HG03064 (cell line): Measurements from ENCODE around the gene RHBDD2.
"Not testable (repeated sequence)": the region's sequence is repeated elsewhere in the genome, so short reads cannot be mapped to it uniquely, and the experiment has no call there.

ENCODE experiments used
- ATAC-seq: cut with Tn5 transposase; IDR thresholded peaks from one replicate; pipeline ENCODE4 v1.9.1; 2021; ENCODE audit warnings: low read depth; ENCODE audit not compliant: unreplicated experiment

The RHBDD2 gene

GRCh38 chr7:75888464-75889222 is 9.8 kb downstream of the RHBDD2 start:
- ATAC-seq: no peak

DNA sequence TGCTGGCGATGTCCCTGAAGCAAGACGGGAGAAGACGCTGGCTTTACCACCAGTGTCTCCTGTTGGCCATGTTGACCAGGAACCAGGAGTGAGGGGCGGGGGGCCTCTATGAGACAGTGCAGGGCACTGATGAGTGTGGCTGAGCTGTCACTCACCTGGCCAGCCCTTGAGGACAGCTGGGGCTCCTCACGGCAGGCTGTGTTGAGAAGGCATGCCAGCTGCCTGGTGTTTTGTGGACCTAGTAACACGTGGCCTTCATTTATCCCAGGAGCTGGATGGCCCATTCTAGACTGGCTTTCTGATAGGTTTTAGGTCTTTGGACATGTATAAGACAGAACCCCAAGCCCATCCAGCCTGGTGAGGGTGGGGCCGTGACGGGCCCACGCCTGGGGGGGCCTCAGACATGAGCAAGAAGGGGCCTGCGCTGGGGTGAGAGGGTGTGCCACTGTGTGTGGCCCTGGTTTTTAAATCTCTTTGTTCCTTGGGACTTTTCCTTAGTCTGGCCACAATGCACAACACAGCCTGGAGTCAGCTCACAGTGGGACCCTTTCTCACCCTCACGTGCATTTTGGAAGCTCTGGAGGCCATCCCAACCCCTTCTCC is 10.5 kb downstream of the RHBDD2 start:
- no peak for ATAC-seq

- no peak for ATAC-seq
Measured at GRCh38 chr7:75889826-75890225, 11.0 kb downstream of the RHBDD2 start.

- not testable (repeated sequence) for ATAC-seq
Measured at GRCh38 chr7:75891237-75891636, 12.4 kb downstream of the RHBDD2 start.

DNA sequence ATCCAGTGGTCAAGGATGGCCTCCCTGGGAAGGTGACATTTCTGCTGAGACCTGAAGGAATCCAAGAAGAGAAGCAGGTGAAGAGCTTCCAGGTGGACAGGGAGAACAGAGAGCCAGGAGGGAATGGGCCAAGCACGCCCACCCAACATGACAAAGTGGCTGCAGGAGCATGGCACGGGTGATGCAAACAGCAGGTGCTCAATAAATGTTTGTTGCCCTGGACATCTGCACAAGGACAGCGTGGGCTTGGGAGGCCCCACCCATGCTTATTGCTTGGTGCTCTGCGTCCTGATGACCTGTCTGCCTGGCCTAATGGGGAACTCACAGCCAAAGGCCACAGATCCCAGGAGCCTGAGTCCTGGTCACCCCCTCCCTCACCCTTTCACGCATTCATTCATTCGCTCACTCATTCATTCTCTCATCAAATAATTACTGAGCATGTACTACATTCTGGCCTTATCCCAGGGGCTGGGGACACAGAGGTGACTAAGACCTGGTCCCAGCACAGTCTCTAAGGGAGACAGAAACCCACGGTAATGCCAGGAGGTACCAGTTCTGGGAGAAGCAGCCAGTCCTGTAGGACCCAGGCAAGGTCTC is 13.1 kb downstream of the RHBDD2 start:
- ATAC-seq: no peak

GRCh38 chr7:75892634-75893272 is 13.9 kb downstream of the RHBDD2 start:
- ATAC-seq: no peak

- ATAC-seq: no peak
Measured at GRCh38 chr7:75896803-75897327, 18.0 kb downstream of the RHBDD2 start.

DNA sequence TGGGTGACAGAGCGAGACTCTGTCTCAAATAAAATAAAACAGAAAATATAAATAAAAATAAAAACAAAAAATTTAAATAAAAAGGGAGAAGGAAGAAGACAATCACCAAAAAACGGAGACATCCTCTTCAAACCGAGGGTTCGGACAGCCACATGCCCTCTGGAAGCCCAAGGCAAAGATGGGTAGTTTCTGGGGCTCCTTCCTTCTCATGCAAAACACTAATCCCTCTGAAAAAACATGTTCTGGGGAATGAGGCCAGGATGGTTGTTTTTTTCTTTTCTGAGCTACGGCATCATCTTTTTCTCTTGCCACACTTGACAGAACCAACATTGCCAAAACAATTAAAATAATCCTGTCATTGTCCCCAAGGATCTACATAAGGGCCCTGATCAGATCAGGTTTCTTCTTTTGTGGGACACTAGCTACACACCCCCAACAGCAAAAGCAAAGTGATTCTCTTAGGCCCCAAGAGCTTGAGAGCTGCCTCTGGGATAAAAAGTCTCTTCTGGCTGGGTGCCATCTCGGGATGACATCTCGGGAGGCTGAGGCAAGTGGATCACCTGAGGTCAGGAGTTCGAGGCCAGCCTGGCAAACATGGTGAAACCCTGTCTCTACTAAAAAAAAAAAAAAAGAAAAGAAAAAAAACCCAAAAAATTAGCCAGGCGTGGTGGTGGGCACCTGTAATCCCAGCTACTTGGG is 21.9 kb downstream of the RHBDD2 start:
- no peak for ATAC-seq

GRCh38 chr7:75905785-75906604 is 27.2 kb downstream of the RHBDD2 start:
- no peak for ATAC-seq

DNA sequence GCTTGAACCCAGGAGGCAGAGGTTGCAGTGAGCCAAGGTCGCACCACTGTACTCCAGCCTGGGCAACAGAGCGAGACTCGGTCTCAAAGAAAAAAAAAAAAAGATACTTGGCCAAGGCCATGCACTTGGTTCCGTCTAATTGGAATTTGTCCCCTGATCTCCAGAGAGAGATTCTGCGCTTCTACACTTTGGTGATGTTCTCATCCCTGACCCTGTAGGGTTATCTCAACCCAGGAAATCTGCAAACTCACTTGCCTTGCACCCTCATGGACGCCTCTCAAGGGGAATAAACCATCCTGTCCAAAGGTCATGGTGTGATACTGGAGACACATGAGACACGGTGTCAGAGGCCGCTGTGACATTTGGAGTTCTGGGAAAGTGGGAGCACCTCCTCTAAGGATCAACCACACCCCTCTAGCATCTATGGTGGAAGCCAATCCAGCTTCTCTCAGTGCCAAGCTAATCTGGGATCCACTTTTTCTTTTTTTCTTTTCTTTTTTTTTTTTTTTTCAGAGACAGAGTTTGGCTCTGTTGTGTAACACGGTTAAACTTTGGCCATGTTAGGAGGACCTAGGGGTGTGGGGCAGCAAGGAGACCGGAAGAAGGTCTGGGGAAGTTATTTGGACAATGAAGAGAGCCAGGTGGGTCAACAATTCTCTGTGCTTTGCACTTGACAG is 28.3 kb downstream of the RHBDD2 start:
- ATAC-seq: no peak

- not testable (repeated sequence) for ATAC-seq
Measured at GRCh38 chr7:75907668-75908039, 28.8 kb downstream of the RHBDD2 start.

GRCh38 chr7:75909521-75910132 is 30.8 kb downstream of the RHBDD2 start:
- ATAC-seq: no peak

DNA sequence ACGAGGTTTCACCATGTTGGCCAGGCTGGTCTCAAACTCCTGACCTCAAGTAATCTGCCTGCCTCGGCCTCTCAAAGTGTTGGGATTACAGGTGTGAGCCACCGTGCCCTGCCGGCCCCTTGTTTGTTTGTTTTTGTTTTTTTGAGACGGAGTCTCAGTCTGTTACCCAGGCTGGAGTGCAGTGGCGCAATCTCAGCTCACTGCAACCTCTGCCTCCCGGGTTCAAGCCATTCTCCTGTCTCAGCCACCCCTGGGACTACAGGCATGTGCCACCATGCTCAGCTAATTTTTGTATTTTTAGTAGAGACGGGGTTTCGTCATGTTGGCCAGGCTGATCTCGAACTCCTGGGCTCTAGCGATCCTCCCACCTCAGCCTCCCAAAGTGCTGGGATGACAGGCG is 32.4 kb downstream of the RHBDD2 start:
- ATAC-seq: not testable (repeated sequence)

- ATAC-seq: no peak
Measured at GRCh38 chr7:75913437-75913836, 34.6 kb downstream of the RHBDD2 start.

DNA sequence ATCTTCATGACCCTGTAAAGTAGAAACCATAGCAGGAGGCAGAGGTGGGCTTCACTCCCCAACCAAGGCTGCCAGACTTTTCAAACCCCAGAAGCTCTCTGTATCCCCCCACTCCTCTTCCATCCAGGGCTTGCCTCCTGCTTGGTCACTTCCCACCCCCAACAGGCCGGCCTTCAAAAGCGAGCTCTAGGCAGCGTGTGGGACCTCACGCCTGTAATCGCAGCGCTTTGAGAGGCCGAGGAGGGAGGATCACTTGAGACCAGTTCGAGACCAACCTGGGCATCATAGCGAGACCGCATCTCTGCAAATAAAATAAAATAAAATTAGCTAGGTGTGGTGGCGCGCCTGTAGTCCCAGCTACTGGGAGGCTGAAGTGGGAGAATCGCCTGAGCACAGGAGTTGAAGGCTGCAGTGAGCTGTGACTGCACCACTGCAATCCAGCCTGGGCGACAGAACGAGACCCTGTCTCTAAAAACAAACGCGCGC is 35.4 kb downstream of the RHBDD2 start:
- ATAC-seq: no peak

DNA sequence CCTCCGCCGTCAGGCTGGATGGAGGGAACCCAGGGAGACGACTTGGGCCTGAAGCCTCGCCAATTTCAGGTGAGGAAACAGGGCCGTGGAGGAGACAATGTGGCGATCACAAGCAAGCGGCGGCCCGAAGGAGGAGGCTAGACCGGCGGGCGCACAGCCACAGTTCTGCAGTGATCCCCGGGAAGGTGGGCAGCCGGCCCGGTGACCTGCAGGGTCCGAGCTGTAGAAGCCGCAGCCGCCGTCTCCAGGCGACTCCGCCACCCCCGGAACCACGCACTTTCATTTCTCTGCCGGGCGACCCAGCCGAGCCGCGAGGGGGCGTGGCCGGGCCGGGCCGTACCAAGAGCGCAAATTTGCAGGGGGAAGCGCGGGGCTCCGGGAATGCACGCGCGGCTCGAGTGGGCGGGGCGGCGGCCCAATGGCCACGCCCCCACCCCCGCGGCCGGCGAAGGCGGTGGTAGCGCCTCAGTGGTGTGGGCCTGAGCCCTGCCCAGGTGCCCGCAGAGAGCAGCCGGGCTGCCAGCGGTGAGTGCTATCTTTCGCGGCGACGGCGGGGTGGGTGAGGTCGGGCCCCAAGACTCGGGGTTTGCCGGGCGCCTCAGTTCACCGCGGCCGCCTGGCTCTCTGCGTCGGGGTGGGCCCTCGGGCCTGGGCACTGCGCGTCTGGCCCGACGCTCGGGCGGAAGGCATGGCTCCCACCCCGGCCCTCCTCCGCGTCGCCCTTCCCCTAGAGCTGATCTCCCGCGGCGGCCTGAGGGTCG is 36.0 kb downstream of the RHBDD2 start, which contains the start of gene POR:
POR (plus strand) TSS at position 501 of the 761 bp plus-strand sequence. CDS start 38,847 bp downstream, outside the sequence.
- ATAC-seq: peak; percentile 79

DNA sequence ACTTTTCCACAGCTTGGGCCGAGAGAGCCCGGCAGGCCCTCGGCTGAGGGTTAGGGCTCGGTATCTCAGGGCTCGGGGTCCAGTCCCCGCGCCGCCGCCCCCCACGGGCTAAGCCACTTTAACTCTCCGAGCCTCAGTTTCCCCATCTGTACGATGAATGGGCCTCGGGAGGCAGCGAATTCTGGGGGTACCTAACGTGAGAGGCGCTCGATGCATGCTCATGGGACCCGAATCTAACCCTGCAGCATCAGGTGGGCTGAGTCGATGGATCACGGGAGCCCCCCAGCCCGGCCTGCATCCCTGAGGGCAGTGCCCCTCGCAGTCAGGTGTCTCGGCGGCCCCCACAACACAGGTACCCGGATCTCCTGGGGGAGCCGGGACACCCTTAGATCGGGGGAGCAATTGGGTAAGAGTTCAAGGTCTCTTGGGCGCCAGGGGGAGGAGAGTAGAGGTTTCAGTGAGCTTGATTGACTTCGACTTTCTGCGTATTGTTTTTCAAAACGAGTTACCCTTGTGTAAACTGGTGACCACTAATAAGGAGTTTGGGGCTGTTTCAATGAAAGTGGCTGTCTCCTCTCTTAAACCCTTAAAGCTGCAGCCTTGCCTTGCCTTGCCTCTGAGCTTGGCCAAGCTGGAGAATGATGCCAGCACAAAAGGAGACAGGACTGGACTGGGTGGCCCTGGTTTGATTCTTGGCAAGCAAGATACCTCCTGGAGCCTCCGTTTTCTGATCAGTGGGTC is 36.8 kb downstream of the RHBDD2 start:
- ATAC-seq: no peak
